Nephron progenitor cell (in vitro differentiated cells): ENCODE data around the gene TEX36.

Experiments
- DNase-seq: peaks from one replicate; pipeline ENCODE4 v3.0.0; 2021
- H3K27ac Mint-ChIP-seq: 2 replicates; pipeline ENCODE4 v1.8.0; 2021; ENCODE audit warnings: mild to moderate bottlenecking, moderate library complexity, mixed read lengths
- H3K27me3 Mint-ChIP-seq: 2 replicates; pipeline ENCODE4 v1.8.0; 2021; ENCODE audit warnings: mild to moderate bottlenecking, low read depth, mixed read lengths; ENCODE audit not compliant: poor library complexity
- H3K36me3 Mint-ChIP-seq: 2 replicates; pipeline ENCODE4 v1.8.0; 2021; ENCODE audit warnings: low read depth, mixed read lengths
- H3K4me1 Mint-ChIP-seq: 2 replicates; pipeline ENCODE4 v1.8.0; 2021; ENCODE audit warnings: mixed read lengths
- H3K4me3 Mint-ChIP-seq: 2 replicates; pipeline ENCODE4 v1.8.0; 2021; ENCODE audit warnings: mild to moderate bottlenecking, moderate library complexity, mixed read lengths
- H3K9me3 Mint-ChIP-seq: 2 replicates; pipeline ENCODE4 v1.8.0; 2021; ENCODE audit warnings: mild to moderate bottlenecking, moderate library complexity, mixed read lengths
- CTCF ChIP-seq: fragments of 200-600 bp; sonication (generic); IDR thresholded peaks from 2 replicates; pipeline ENCODE4 v1.5.0; 2021; ENCODE audit warnings: antibody characterized with exemption

The TEX36 gene

GRCh38 chr10:125693524-125693847 is 10.5 kb upstream of the TEX36 start:
- Mint-ChIP-seq H3K4me1 (peaks cover 31% of the 10 kb centered on the region), H3K9me3 (no peaks in the 10 kb centered on the region), H3K27ac (no peak overlapping the region), H3K27me3 (peaks cover 4% of the 10 kb centered on the region), H3K4me3 (no peak overlapping the region), H3K36me3 (no peaks in the 10 kb centered on the region)
- no peak for TF ChIP-seq CTCF
- DNase-seq = no peak

GRCh38 chr10:125692601-125693523 is 9.9 kb upstream of the TEX36 start:
- Mint-ChIP-seq H3K4me3 (no peak overlapping the region), H3K36me3 (no peaks in the 10 kb centered on the region)
- DNase-seq = no peak

GRCh38 chr10:125692196-125692595 is 9.2 kb upstream of the TEX36 start:
- no peak for TF ChIP-seq CTCF
- no peak for DNase-seq
- Mint-ChIP-seq H3K4me3 (no peak overlapping the region), H3K27me3 (peaks cover 4% of the 10 kb centered on the region), H3K36me3 (no peaks in the 10 kb centered on the region), H3K4me1 (peaks cover 26% of the 10 kb centered on the region), H3K9me3 (no peaks in the 10 kb centered on the region), H3K27ac (no peak overlapping the region)

More at GRCh38 chr10:125692601-125693523, 9.9 kb upstream of the TEX36 start:
- TF ChIP-seq CTCF = no peak
- H3K9me3 Mint-ChIP-seq = no peaks in the 10 kb centered on the region
- H3K27me3 Mint-ChIP-seq = peaks cover 4% of the 10 kb centered on the region
- H3K4me1 Mint-ChIP-seq = peaks cover 26% of the 10 kb centered on the region
- H3K27ac Mint-ChIP-seq = no peak overlapping the region

- Mint-ChIP-seq H3K9me3 (no peaks in the 10 kb centered on the region), H3K27me3 (peaks cover 4% of the 10 kb centered on the region), H3K4me3 (no peak overlapping the region), H3K27ac (peak overlapping the region; percentile 16), H3K36me3 (no peaks in the 10 kb centered on the region), H3K4me1 (peaks cover 26% of the 10 kb centered on the region)
- no peak for DNase-seq
- TF ChIP-seq CTCF = no peak
Observed at GRCh38 chr10:125691160-125691981, 8.4 kb upstream of the TEX36 start.

GRCh38 chr10:125689955-125690569 is 7.1 kb upstream of the TEX36 start:
- Mint-ChIP-seq H3K27ac (no peak overlapping the region), H3K4me1 (peaks cover 26% of the 10 kb centered on the region), H3K36me3 (no peaks in the 10 kb centered on the region), H3K4me3 (no peak overlapping the region), H3K9me3 (no peaks in the 10 kb centered on the region), H3K27me3 (peaks cover 4% of the 10 kb centered on the region)
- DNase-seq = no peak
- TF ChIP-seq CTCF = no peak
